GM12892 (cell line): ENCODE results near the gene TLCD3B.

ENCODE experiments used
- POLR2A ChIP-seq: IDR thresholded peaks from 2 replicates; pipeline ENCODE4 v1.6.1; 2011; ENCODE audit warnings: low read depth, low read length, control low read depth
- POLR2AphosphoS5 ChIP-seq: IDR thresholded peaks from 2 replicates; pipeline ENCODE4 v1.6.1; 2011; ENCODE audit warnings: low read depth, low read length, control low read depth
- TAF1 ChIP-seq: IDR thresholded peaks from 2 replicates; pipeline ENCODE4 v1.6.1; 2011; ENCODE audit warnings: low read depth, mild to moderate bottlenecking, control low read depth, low read length, borderline replicate concordance

DNA sequence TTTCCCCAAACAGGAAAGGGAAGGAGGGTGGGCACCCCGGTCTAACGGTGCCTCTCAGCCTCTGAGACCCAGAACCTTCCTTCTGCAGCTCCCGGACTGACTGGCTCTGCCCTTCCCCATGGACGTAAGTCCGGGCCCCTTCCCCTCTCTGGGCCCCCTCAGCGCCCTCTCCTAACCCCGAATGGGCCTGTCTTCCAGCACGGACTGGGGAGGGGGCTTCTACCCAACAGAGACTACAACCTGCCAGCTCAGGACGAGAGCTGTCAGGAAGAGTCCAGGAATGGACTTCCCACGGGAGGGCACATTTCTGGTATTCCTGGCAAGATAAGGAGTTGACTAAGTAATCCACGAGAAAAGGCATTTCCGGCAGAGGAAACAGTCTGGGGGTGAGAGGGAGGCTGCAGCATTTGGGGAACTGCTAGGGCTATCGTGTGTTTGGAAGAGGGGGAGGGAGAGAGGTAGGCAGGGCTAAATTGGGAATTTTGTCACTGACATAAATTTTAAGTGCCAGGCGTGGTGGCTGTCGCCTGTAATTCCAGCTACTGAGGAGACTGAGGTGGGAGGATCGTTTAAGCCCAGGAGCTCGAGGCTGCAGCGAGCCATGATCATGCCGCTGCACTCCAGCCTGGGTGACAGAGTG, 22.4 kb upstream of the TLCD3B start:
- TF ChIP-seq POLR2A (no peak), POLR2AphosphoS5 (no peak), TAF1 (no peak)
